COLO829 (cell line): ENCODE results near the gene NAV2.

Experiments used
- DNase-seq: peaks from one replicate; pipeline ENCODE4 v3.0.0; 2012; ENCODE audit warnings: low spot score

The NAV2 gene

DNA sequence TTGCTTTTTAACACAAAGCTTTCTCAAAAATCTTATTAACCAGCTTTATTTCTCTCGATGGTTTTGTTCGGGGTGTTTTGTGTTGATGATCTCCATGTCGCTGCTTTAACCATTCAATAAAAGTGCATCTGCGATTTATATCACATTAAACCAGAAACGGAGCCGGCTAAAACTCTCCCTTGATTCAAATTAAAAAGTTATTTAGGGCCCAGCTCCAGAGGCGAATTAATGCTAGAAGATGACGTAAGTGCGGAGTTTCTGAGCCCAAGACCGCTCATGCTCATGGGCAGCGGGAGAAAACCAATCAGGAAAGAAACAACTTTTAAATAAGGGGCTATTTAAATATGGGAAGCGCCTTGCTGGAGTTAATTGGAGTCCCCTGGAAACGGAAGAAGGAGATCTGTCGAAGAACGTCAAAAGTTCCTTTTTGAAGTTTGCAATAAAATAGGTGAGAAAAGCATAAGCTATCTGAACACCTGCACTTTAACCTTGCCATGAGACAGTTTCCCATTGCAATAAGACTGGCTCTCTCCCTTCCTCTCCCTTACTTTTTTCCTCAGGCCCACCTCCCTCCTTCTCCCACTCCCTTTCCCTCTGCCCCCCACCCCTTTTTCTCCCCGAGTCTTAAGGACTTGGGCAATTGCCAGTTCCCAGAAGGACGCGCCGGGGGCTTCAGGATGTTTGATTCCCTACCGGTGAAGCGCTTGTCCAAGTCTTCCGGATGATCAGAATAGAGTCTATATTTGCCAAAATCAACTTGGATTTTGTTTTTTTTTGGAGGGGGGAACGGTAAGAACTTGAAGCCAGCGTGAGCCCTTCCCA, 449.5 kb downstream of the NAV2 start:
- DNase-seq = no peak

- DNase-seq = no peak
These were observed 450.5 kb downstream of the NAV2 start for GRCh38 chr11:20162824-20163782.

- DNase-seq = no peak
These were observed 451.3 kb downstream of the NAV2 start for GRCh38 chr11:20163783-20164481.
